HG02623 (cell line): ENCODE results near the gene CPNE1.
"Not testable (repeated sequence)": the region's sequence is repeated elsewhere in the genome, so short reads cannot be mapped to it uniquely, and the experiment has no call there.

ENCODE experiments used
- ATAC-seq: cut with Tn5 transposase; IDR thresholded peaks from one replicate; pipeline ENCODE4 v1.9.1; 2021; ENCODE audit warnings: moderate library complexity; ENCODE audit not compliant: unreplicated experiment

The CPNE1 gene

DNA sequence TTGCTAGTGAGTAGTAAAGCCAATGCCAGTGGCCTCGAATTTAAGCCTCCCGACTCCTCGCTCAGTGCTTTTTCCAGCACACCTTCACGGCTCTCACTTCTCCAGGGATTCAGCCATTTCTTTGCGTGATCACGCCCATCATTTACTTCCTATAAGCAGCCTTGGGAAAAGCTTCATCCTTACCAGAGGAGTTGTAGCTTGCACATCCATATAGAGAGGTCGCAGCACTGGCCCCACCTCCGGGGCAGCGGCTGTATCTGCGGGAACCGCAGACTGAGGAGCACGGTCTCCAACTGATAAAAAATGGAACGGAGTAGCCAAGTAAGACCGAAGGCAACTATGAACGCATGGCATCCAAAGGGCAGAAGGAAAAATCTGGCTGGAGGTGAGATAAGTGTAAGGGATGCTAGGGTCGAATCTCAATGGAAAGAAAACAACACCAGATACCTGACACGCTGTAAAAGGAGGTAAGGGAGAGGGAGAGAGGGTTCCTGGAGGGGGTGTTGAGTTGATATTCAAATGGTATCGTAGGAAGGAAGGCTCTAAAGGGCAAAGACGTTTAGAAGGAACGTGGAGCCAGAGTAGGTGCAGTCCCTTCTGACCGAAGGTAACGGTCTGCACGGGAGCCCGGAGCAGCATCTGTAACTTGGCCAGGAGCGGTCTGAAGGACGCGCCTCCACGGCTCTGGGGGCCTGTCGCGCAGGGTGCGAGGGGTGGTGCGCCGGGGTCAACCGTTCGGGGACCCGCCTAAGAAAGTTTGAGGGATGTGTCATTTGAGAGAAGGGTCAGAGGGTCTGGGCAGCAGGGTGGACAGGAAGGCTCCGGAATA, 33.8 kb upstream of the CPNE1 start:
- peak; percentile 30 for ATAC-seq

DNA sequence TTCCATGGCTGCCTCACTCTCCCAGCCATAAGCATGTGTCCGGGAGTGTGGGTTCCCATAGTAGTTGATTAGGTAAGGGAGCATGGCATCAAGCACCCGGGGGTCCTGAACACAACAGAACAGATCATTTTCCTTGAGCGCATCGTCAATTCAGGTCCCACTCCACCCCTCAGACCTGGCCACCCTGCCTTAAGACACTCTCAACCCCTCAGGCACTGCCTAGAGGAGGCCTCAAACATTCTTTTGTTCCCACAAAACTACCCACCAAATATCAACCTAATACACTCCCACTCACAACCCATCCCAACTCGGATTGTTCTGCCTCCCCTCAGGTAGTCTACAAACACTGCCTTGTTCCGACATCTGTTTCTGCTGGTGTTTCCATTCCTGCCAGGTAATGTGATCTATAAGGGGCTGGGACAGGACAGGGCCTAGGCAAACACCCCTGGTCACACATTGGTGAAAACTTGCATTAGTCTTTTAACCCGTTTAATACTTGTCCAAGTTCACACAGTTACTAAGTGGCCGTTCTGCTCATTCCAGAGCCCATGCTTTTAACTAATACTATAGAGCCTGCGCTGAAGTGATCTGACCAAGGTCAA, 33.1 kb upstream of the CPNE1 start:
- ATAC-seq, result no peak

DNA sequence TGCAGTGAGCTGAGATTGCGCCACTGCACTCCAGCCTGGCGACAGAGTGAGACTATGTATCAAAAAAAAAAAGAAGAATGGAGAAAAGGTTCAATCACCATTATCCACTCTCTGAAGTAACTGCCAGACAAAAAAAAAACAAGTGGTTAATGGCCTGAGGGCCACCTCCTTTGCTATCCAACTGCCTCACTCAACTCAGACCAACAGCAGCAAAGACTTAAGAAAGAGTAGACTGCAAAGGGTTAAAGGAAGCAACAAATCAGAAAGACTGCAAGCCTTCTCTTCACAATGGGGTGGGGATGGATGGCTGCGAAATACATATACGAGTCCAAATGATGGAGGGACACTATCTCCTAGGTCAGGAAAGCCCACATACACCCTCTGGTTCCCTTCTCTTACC, 31.3 kb upstream of the CPNE1 start:
- no peak for ATAC-seq

DNA sequence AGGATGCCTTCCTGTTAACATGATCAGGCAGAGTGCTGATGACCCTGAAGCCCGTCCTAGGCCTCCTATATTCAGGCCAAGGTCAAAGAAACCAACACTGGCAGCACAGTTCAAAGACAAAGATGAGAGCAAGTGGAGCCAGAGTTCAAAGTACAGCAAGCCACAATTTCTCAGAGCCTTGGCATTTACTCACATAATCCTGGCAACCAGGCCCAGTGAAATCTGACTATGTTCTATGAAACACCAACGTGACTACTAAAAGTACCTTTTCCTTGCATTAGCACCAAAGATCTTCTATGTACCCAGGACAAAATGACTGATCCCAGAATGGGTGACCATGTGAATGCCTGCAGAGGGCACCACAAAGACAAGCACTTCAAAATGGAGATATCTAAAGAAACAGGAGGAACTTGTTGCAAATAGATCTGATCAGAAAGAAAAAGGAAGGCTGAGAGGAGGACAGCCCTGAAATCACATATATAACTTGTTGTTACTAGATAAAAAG, 30.6 kb upstream of the CPNE1 start:
- no peak for ATAC-seq

DNA sequence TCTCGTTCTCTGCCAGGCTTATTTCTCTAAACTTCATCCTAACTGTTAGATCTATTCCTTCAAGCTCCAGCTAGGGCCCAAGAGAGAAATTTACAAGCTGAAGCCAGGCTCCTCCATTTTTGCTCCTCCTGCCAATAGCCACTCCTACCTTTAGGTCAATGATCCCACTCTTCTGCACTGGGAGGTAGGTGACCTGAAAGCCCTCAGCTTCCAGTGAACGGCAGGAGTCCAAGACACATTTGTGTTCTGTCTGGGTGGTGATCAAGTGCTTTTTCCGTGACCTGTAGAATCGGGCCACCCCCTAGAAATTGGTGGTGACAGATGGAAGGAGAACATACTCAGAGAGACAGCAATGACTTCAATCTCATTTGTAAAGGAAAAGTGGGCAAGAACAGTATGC, 25.6 kb upstream of the CPNE1 start:
- ATAC-seq, result no peak

DNA sequence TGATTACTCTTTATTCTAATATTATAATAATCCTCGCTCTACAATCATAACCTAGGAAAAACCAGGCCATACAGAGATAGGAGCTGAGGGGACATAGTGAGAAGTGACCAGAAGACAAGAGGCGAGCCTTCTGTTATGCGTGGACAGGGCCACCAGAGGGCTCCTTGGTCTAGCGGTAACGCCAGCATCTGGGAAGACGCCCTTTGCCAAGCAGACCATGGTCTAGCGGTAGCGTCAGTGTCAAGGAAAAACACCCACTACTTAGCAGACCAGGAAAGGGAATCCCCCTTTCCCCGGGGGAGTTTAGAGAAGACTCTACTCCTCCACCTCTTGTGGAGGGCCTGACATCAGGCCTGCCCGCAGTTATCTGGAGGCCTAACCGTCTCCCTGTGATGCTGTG, 22.2 kb upstream of the CPNE1 start:
- ATAC-seq, result not testable (repeated sequence)

DNA sequence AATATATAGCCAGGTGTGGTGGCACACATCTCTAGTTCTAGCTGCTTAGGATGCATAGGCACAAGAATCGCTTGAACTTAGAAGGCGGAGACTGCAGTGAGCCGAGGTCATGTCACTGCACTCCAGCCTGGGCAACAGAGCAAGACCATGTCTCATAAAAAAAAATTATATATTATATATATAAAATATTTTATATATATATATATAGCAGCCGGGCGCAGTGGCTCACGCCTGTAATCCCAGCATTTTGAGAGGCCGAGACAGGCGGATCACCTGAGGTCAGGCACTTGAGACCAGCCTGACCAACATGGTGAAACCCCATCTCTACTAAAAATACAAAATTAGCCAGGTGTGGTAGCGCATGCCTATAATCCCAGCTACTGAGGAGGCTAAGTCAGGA, 20.7 kb upstream of the CPNE1 start:
- ATAC-seq, result not testable (repeated sequence)

DNA sequence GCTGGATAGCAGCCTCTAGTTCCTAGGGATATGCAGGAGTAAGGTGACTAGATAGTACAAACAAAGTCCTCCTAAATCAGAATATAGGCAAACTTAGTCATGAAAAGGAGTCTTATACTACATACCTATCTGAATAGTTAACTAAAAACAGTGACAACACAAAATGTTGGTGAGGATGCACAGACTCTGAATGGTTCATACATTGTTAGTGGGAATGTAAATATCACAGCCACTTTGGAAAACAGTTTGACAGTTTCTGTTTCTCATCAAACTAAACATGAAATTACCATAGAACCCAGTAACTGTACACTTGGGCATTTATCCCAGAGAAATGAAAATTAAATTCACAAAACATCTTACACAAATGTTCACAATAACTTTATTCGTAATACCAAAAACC, 17.3 kb upstream of the CPNE1 start:
- ATAC-seq, result no peak

DNA sequence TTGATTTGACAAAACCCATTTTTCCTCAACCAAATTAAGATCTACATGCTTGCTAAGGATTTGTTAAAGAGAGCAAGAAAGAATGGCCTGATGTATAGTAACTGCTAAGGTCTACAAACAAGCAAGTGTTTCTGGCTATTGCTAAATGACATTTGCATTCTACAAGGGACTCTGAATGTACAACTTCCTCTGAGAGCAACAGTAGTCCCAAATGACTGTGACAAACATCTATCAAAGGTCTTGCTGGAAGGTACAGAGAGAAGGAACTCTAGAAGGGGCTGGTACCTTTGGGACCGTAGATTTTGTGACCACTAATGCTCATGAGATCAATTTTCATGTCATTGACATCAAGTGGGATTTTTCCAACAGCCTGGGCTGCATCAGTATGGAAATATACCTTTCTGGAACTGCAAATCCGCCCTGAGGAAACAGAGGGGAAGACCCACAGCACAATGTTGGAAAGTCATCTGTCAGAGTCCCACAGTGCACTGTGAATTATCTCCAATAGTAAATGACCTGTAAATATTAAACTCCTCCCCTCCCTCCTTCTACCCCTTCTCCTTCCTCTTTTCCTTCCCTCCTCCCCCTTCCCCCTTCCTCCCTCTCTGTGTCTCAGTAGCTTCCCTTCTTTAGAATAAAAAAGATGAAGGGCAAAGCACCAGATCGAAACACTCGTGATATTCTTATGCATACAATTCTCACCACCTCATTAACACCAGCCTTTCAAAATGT, 15.9 kb upstream of the CPNE1 start:
- no peak for ATAC-seq

DNA sequence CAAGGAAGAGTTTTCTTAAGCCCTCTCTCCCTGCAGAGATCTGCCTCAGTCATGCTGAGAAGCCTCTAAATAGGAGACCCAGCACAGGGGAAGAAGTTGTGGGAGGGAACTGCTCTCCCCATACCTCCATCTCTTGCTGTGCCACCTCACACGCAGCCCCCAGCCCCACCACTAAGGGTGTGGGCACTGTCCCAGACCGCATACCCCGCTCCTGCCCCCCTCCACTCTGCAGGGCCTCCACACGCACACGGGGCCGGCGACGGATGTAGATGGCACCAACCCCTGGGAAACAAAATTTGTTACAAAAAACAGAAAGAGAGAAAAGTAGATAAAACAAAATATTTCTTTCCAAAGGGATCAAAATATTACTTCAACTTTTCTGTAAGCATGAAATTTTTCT, 10.2 kb upstream of the CPNE1 start:
- no peak for ATAC-seq

DNA sequence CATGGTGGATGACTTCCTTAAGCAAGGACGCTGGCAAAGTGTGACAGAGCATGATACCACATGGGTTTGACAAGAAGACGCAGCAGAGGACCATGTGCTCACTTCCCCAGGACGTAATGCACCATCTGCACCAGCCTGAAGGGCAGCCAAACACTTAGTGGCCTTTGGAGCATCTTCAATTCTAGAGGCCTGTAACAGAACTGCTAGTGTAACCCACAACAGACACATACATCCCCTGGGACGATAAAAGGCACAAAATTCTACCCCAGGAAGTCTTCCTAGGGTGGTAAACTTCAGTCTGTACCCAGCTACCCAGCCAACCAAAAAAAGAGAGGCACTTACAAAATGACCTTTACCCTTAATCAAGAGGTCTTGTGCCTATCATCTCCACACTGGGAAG, 9.2 kb upstream of the CPNE1 start:
- ATAC-seq, result no peak

DNA sequence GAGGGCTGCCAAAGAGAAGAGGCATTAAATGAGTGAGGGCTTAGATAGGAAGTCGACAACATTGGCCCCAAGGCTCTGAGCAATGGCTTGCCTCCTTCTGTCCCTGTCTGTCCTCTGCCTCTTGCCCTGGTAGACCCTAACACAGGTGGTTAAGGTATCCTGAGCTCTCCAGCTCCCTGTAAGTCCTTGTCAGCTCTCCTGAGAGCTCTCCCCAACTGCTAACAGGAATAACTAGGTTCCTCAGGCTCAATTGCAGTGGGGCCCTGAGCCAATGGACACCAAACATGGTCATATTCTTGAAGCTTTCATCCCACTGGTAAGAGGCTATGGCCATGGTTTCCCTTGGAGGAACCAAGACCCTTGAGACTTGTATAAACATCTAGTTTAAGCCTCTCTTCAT, 5.0 kb upstream of the CPNE1 start:
- ATAC-seq, result no peak

DNA sequence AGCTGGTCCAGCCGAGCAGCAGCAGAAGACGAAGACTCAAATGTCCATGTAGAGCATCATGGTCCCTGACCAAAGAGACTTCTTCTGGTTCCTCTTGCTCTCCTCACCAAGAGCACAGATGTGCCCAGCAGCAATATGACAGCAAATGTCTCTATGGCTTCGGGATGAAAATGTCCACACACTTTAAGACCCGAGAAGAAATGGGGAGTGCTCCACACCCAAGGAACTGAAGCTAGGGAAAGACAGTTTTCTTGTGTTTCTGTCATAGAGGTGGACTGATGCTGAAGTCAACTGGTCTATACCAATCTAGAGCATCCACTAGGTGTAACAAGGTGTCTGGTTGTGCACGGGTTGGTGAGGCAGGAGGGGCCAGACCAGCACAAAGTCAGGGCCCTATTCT, 4.5 kb upstream of the CPNE1 start:
- no peak for ATAC-seq

DNA sequence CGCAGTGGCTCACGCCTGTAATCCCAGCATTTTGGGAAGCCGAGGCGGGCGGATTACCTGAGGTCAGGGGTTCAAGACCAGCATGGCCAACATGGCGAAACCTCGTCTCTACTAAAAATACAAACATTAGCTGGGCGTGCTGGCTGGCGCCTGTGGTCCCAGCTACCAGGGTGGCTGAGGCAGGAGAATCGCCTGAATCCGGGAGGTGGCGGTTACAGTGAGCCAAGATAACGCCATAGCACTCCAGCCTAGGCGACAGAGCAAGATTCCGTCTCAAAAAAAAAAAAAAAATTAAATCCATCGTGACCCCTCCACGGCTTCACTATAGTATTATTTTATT, 1.2 kb upstream of the CPNE1 start:
- ATAC-seq, result no peak

DNA sequence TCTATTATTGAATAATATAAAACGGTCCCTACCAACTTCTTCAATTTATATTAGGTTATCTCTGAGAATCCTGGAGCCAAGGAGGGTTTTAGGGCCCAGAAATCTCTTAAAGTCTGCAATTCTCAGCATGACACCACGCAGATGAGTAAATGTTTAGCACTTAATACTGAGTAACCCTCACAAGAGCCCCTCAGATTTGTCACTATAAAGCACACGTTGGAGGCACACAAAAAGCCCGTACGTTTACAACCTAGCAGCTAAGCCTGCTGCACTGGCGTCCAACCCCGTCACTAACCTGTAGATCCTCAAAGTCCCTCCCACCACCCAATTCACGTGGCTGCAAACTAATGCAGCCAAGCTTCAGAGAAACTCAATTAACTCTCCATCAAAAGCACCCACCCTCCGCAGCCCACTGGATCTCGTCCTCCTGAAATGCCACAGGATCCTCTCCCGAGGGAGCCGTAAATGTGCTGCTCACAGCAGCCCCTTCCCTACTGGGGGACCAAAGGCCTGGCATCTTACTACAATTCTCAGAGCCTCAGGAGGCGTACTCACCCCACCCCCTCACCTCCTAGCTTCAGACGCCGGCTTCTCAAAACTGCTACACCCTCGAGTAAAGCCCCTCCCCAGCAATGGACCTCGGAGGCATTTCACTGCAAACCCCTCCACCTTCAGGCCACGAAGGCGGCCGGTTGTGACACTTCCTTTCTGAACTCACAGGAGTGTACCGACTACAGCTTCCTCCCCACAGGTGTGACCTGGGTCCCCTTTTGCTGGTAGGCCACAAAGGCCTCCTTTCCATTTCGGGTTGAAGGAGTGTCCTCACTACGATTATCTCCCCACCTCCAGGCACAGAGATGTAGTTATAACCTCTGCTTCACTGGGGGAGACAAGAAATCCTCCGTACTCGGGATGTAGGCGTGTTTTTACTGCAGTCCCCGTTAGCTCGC, 909 bp downstream of the CPNE1 start:
- peak; percentile 11 for ATAC-seq

DNA sequence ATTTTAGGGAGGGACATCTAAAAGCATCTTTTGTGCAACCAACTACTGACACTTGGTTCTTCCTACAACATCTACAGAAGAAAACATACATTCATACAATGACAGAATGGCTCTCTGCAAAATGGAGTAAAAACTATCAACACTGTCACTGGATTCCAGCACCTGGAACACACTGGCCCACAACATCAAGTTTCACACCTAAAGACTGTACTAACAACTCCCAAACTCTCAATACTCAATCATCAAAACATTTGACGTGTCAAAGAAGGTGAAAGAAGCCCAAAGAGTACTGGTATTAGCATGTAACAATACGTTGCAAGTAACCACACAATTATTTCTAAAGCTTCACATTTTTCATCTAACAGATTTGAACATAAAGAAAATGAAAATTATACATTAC, 2.1 kb downstream of the CPNE1 start:
- no peak for ATAC-seq

DNA sequence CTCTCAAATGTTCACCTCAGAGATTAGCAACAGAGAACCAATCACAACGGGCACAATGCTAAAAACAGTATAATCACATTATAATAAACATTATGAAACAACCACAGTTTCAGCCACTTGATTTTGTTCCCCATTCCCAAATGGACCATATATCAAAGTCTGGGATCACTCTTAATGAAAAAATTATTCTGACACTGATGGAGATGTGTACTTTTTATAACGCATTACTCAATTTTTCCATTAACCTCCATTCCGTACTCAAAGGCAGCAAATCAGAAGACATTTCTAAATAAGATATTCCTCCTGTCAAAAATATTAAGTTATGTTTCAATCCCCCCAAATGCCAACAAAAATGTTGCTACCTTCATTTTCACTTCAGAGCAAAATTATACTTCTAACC, 2.8 kb downstream of the CPNE1 start:
- ATAC-seq, result no peak

DNA sequence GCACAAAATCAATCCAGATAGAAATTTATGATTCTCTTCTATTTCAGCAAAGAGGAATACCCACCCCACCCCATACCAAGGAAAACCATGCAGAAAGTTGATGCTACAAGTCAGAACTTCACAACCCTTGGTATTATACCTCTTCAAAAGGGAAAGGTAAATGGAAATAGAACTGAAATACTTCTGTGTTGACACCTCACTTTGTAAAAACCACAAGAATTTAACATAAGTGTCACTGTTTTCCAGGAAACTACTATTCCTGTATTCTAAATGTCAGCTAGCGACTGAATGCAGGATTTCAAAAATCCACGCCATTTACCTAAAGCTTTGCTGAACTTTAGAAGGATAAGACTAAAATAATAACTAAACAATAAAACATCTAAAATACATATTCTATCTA, 3.6 kb downstream of the CPNE1 start:
- no peak for ATAC-seq

DNA sequence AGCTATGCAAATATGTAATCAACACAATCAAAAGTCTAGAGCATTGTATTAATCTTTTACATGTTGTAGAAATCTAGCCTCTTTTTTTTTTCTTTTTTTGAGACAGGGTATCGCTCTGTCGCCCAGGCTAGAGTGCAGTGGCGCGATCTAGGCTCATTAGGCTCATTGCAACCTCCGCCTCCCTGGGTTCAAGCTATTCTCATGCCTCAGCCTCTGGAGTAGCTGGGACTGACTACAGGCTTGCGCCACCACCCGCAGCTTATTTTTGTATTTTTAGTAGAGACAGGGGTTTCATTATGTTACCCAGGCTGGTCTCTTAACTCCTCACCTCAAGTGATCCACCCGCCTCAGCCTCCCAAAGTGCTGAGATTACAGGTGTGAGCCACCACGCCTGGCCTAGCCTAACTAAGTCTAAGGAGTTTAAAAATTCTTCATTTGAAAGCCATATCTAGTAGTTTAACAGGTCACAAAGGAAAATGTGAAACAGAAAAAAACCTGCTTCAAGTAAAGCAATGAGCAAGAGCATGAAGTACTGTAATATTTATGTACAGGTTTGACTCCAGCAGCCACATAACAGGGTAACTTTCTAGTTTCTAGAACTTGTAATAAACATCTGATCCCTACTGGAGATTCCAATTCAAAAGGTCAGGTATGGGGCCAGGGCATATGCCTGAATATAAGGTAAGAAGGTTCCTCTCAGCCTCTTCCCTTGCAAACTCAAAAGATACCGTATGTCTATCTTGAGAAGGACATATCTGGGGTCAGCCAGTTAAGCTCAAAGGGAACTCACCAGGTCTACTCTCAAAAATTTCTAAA, 4.4 kb downstream of the CPNE1 start:
- ATAC-seq, result no peak

DNA sequence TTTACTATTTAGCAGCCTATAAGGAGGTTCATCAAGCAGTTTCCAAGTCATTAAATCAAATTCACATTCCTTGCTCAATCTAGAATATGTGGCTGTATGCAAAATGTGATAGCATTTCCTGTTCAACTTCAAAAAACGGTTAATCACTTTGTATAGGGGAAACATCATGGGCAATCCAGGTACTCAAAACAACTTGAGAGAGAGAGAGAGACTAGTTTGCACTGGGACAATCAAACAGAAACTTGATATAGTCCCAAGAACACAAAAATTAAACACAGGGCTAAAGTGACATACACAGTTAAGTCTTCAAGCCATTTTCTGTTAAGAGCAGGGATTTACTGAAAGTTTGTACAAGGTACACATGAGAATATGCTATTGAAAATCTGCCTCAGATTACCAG, 7.4 kb downstream of the CPNE1 start:
- ATAC-seq, result no peak
